ENCODE results near the gene GNAT2. TPM values are rescaled to one million over a fixed set of nuclear protein-coding genes. Genes with fewer than 3 reads are reported as not detected.
A peak's percentile ranks its signal among the peaks of the same experiment; 100 is the strongest.

GNAT2 gene
- total RNA-seq, 8 experiments from 2014 or later = not detected

GRCh38 chr1:109584766-109585165 is 34.6 kb downstream of the GNAT2 start:
- no peak for ATAC-seq (replicated peaks in 6 of 8)
- Histone ChIP-seq H3K4me3 (no peak overlapping the region), H3K4me1 (replicated peaks in 1 of 2) (no peaks in the 10 kb centered on the region), H3K27ac (no peak overlapping the region)
- WGBS, 10 experiments = 78 to 100% (median 100%) methylated on average over 1 of the region's 1 CpG
- in situ Hi-C loops (cut with MboI; ENCODE audit: low pct_unique_long_range_greater_than_20kb in 2 of 9, low sequenced_read_pairs in 9 of 9, unreplicated experiment in 9 of 9) = no loop called here

GRCh38 chr1:109582021-109582420 is 37.4 kb downstream of the GNAT2 start:
- WGBS, 10 experiments = 61 to 100% (median 100%) methylated on average over 1 to 2 of the region's 2 CpGs; no CpG with 5 or more reads in 2 of the 10 experiments
- Histone ChIP-seq H3K4me1 (replicated peaks in 1 of 2) (no peaks in the 10 kb centered on the region), H3K27ac (no peak overlapping the region), H3K4me3 (no peak overlapping the region)
- ATAC-seq (replicated peaks in 6 of 8) = no peak
- in situ Hi-C loops (cut with MboI; ENCODE audit: low pct_unique_long_range_greater_than_20kb in 2 of 9, low sequenced_read_pairs in 9 of 9, unreplicated experiment in 9 of 9) = no loop called here

DNA sequence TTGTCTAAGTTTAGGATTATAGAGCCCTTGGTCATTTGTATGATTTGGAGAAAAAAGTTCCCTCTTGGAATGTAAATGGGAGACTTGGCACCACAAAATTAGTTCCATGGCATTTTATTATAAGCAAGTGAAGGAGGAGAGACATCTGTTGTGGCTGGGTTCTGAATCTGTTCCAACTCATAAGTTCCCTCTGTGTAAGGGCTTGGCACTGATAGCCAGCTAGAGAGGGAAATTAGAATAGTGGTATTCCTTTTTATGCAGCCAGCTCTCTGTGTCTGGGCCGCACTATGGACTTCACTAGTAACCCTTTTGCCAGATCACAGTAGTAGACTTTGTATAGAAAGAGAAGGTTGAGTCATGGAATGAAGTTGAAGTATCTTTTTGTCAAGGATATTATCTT is 39.9 kb downstream of the GNAT2 start:
- Histone ChIP-seq H3K27ac (no peak overlapping the region), H3K4me3 (no peak overlapping the region), H3K4me1 (replicated peaks in 1 of 2) (no peaks in the 10 kb centered on the region)
- 63 to 100% (median 100%) methylated on average over 1 of the region's 1 CpG; no CpG with 5 or more reads in 2 of the 10 experiments for WGBS, 10 experiments
- in situ Hi-C loops (cut with MboI; ENCODE audit: low pct_unique_long_range_greater_than_20kb in 2 of 9, low sequenced_read_pairs in 9 of 9, unreplicated experiment in 9 of 9) = no loop called here
- ATAC-seq (replicated peaks in 6 of 8) = peak in 3 of 8 experiments; percentile 42 to 69 (median 49)

- WGBS, 10 experiments = 0 to 100% (median 86%) methylated on average over 1 to 3 of the region's 3 CpGs; no CpG with 5 or more reads in 1 of the 10 experiments
- H3K27ac ChIP-seq = no peak overlapping the region
- ATAC-seq (replicated peaks in 6 of 8) = peak in 2 of 8 experiments; percentile 38 to 58
Measured at GRCh38 chr1:109578947-109579443, 40.4 kb downstream of the GNAT2 start.

DNA sequence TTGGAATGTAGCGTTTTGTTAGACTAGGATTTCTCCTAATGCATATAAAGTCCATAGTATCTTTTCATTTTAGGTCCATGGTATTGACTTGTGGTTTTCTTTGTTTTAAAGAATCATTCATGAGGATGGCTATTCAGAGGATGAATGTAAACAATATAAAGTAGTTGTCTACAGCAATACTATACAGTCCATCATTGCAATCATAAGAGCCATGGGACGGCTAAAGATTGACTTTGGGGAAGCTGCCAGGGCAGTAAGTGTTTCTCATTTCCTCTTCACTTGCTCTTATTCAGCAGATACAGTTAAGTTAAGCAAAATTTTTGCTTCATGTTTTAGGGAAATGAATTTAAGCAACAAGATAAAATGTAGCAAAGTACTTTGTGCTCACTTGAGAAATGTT is 45.6 kb downstream of the GNAT2 start:
- WGBS, 10 experiments = 67 to 100% (median 93%) methylated on average over 1 to 2 of the region's 2 CpGs
- in situ Hi-C loops (cut with MboI; ENCODE audit: low pct_unique_long_range_greater_than_20kb in 2 of 9, low sequenced_read_pairs in 9 of 9, unreplicated experiment in 9 of 9) = no loop called here
- Histone ChIP-seq H3K4me3 (no peak overlapping the region), H3K27ac (no peak overlapping the region), H3K4me1 (replicated peaks in 1 of 2) (no peaks in the 10 kb centered on the region)
- no peak for ATAC-seq (replicated peaks in 6 of 8)

More at GRCh38 chr1:109578947-109579443, 40.4 kb downstream of the GNAT2 start:
- in situ Hi-C loops (cut with MboI; ENCODE audit: low pct_unique_long_range_greater_than_20kb in 2 of 9, low sequenced_read_pairs in 9 of 9, unreplicated experiment in 9 of 9) = no loop called here
- Histone ChIP-seq H3K4me1 (replicated peaks in 1 of 2) (no peaks in the 10 kb centered on the region), H3K4me3 (no peak overlapping the region)

GRCh38 chr1:109570414-109570813 is 49.0 kb downstream of the GNAT2 start:
- no peak overlapping the region for H3K4me3 ChIP-seq
- peak in 3 of 8 experiments; percentile 25 to 46 (median 44) for ATAC-seq (replicated peaks in 6 of 8)
- H3K4me1 ChIP-seq (replicated peaks in 1 of 2) = no peaks in the 10 kb centered on the region
- H3K27ac ChIP-seq = no peak overlapping the region
- 36 to 100% (median 85%) methylated on average over 2 to 3 of the region's 3 CpGs for WGBS, 10 experiments
- in situ Hi-C loops (cut with MboI; ENCODE audit: low pct_unique_long_range_greater_than_20kb in 2 of 9, low sequenced_read_pairs in 9 of 9, unreplicated experiment in 9 of 9) = no loop called here

DNA sequence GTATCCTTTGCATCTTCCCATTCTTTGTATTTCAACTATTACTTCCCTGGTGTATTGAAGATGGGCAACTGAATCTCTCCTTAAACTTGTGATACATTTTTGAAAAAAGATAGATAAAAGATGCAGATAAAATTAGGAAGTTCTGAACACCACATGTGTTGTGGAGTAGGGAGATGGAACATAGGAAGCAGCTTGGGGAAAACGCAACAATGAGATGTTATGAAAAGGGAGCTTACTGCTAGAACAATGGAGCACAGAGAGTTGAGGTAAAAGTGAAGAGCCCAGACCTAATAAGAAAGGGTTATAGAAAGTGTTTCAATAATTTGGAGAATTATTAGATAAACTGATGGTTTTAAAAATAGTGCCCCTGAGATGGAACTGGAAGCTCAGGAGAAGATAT is 50.1 kb downstream of the GNAT2 start:
- no peak overlapping the region for H3K27ac ChIP-seq
- no peak overlapping the region for H3K4me3 ChIP-seq
- ATAC-seq (replicated peaks in 6 of 8) = no peak
- in situ Hi-C loops (cut with MboI; ENCODE audit: low pct_unique_long_range_greater_than_20kb in 2 of 9, low sequenced_read_pairs in 9 of 9, unreplicated experiment in 9 of 9) = no loop called here
- 38 to 100% (median 88%) methylated on average over 1 of the region's 1 CpG; no CpG with 5 or more reads in 1 of the 10 experiments for WGBS, 10 experiments
- H3K4me1 ChIP-seq (replicated peaks in 1 of 2) = no peaks in the 10 kb centered on the region

GRCh38 chr1:109567877-109568672 is 51.3 kb downstream of the GNAT2 start:
- Histone ChIP-seq H3K27ac (no peak overlapping the region), H3K4me1 (replicated peaks in 1 of 2) (peaks cover 4 to 6% of the 10 kb centered on the region in 2 donors), H3K4me3 (no peak overlapping the region)
- ATAC-seq (replicated peaks in 6 of 8) = peak in 1 of 8 experiments; percentile 69
- WGBS, 10 experiments = 82 to 100% (median 100%) methylated on average over 1 to 4 of the region's 4 CpGs; no CpG with 5 or more reads in 2 of the 10 experiments
- in situ Hi-C loops (cut with MboI; ENCODE audit: low pct_unique_long_range_greater_than_20kb in 2 of 9, low sequenced_read_pairs in 9 of 9, unreplicated experiment in 9 of 9) = no loop called here

DNA sequence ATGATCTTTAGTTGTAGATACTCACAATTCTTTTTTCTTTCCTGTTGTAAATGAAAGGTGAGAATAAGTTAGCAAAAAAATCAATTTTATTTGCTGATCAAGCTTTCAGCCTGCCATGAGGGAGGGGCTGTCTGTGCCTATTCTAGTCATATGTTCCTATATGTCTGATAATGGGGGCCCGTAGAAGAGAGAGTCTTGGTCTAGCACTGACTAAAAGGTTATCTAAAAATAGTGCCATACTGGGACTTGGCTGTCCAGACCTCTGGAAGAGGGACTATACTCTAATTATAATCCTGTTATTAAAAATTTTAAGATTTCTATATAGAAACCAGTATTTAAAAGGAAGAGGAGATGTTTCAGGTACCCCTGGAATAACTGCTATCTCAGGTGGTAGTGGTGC is 52.4 kb downstream of the GNAT2 start:
- Histone ChIP-seq H3K4me1 (replicated peaks in 1 of 2) (peaks cover 5 to 8% of the 10 kb centered on the region in 2 donors), H3K27ac (no peak overlapping the region), H3K4me3 (no peak overlapping the region)
- no peak for ATAC-seq (replicated peaks in 6 of 8)
- WGBS, 10 experiments = 43 to 100% (median 95%) methylated on average over 1 of the region's 1 CpG; no CpG with 5 or more reads in 4 of the 10 experiments
- in situ Hi-C loops (cut with MboI; ENCODE audit: low pct_unique_long_range_greater_than_20kb in 2 of 9, low sequenced_read_pairs in 9 of 9, unreplicated experiment in 9 of 9) = no loop called here

DNA sequence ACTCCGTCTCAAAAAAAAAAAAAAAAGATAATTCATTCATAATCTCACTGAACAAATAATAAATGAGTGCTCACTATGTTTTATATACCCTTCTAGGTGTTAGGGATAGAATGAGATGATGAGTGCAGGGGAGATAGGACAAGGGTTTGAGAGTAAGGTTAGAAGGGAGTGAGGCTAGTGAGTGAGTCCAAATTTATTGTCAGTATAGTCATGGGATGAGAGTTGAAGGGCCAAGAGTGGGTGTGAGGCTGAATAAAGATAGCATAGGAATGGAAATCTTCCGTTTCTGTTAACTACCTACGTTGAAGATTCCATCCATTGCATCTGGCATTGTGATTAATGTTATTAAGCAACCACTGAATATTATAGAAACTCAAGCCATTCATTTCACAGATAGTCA is 54.2 kb downstream of the GNAT2 start:
- no peak overlapping the region for H3K4me3 ChIP-seq
- no peak overlapping the region for H3K27ac ChIP-seq
- peaks cover 5 to 8% of the 10 kb centered on the region in 2 donors for H3K4me1 ChIP-seq (replicated peaks in 1 of 2)
- in situ Hi-C loops (cut with MboI; ENCODE audit: low pct_unique_long_range_greater_than_20kb in 2 of 9, low sequenced_read_pairs in 9 of 9, unreplicated experiment in 9 of 9) = no loop called here
- no peak for ATAC-seq (replicated peaks in 6 of 8)
- 70 to 100% (median 96%) methylated on average over 2 to 3 of the region's 3 CpGs; no CpG with 5 or more reads in 1 of the 10 experiments for WGBS, 10 experiments

DNA sequence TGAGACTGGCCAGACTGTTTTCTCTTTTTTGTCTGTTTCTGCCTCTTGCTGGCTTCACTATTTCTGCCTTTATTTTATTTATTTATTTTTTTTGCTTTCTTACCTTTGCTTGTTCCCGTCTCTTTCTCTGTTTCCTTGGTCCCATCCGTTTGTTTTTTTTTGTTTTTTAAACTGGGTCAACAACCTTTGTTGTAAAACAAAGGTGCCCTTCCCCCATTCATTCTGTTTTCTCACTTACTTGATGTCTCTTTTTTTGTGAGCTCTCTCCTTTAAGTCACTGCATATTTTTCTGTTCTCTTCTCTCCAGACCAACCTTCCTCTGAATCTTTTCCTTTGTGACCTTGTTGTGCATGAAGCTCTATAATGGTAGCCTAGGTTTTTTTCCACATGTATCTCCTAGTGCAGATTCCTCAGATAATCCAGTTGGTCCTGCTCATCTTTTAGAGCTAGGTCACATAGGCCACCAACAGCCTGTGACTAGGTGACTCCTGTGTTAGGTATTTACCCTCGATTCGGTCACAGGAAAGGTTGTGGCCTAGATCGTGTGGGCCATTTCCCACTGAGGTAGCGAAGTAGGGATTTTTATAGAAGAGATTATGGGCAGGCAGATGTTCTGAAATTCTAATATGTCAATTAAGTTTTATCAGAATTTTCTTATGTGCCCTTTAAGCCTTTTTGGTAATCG is 55.1 kb downstream of the GNAT2 start:
- 55 to 98% (median 77%) methylated on average over 3 to 7 of the region's 7 CpGs for WGBS, 10 experiments

DNA sequence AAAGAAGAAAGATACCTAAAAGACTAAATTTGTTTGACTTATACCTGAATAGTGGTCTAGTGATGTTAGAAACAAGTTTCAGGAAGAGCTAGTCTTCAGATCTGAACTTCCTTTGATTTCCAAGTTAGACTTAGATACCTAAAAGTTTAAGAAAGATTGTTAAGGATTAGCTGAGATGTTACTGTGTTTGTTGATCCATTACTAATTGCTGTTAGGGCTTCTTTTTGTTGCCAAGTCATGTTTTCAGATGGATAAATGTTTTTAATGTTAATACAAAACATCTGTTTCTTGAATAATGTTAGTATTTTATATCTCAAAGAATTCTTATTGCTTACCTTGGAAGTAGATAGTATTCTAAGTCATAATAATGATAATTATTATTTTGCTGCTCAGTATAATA is 59.4 kb downstream of the GNAT2 start:
- ATAC-seq (replicated peaks in 6 of 8) = no peak
- H3K4me1 ChIP-seq (replicated peaks in 1 of 2) = peaks cover 5 to 10% of the 10 kb centered on the region in 2 donors
- no peak overlapping the region for H3K4me3 ChIP-seq
- no peak overlapping the region for H3K27ac ChIP-seq
- in situ Hi-C loops (cut with MboI; ENCODE audit: low pct_unique_long_range_greater_than_20kb in 2 of 9, low sequenced_read_pairs in 9 of 9, unreplicated experiment in 9 of 9) = no loop called here

More for the DNA sequence above, 55.1 kb downstream of the GNAT2 start:
- no peak for ATAC-seq (replicated peaks in 6 of 8)
- Histone ChIP-seq H3K4me3 (no peak overlapping the region), H3K27ac (no peak overlapping the region), H3K4me1 (replicated peaks in 1 of 2) (peaks cover 5 to 8% of the 10 kb centered on the region in 2 donors)
- in situ Hi-C loops (cut with MboI; ENCODE audit: low pct_unique_long_range_greater_than_20kb in 2 of 9, low sequenced_read_pairs in 9 of 9, unreplicated experiment in 9 of 9) = no loop called here

DNA sequence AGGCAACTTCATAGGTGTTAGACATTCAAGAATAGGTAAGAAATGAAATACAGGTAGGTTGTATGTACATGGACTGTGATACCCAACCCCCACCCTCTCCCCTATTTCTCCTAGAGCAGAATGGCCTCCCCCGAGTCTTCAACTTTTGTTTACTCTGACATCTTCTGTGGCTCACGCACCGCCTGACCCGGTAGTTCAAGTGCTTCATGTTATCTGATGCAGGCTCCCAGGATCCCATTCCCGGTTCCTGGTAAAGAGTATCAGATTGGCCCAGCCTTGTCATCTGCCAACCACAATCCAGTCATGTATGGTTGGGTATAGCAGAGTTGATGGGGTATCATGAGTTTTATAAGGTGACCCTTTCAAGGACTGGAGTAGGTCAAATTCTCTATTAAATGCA is 61.9 kb downstream of the GNAT2 start:
- no peak overlapping the region for H3K4me3 ChIP-seq
- WGBS, 10 experiments = 77 to 100% (median 90%) methylated on average over 2 to 5 of the region's 5 CpGs; no CpG with 5 or more reads in 3 of the 10 experiments
- no peak overlapping the region for H3K27ac ChIP-seq
- in situ Hi-C loops (cut with MboI; ENCODE audit: low pct_unique_long_range_greater_than_20kb in 2 of 9, low sequenced_read_pairs in 9 of 9, unreplicated experiment in 9 of 9) = no loop called here
- ATAC-seq (replicated peaks in 6 of 8) = no peak
- peaks cover 2 to 3% of the 10 kb centered on the region in 2 donors for H3K4me1 ChIP-seq (replicated peaks in 1 of 2)

Data from motor neuron (in vitro differentiated cells).